RWPE1 (cell line): ENCODE measurements around the gene ITGAX.

ENCODE experiments used
- CTCF ChIA-PET: fragments of 350-600 bp; sonication (Branson Sonifier 250); formaldehyde crosslinking; extraction: SDS; loops from one replicate; lab custom pipeline; 2021; lab: Yijun Ruan, JAX
- POLR2A ChIA-PET: fragments of 400-600 bp; formaldehyde crosslinking; extraction: SDS; loops from one replicate; lab custom pipeline; 2020; ENCODE audit warnings: antibody characterized with exemption; ENCODE audit not compliant: low non-redundant PET; lab: Yijun Ruan, JAX
- DNase-seq: peaks from one replicate; pipeline ENCODE4 v3.0.0; 2012; ENCODE audit warnings: low spot score
- H3K27ac ChIP-seq: fragments of 450-650 bp; 2 replicates; pipeline ENCODE4 v1.5.1; 2017
- CTCF ChIP-seq: fragments of 450-650 bp; conservative IDR thresholded peaks from 2 replicates; pipeline ENCODE4 v1.5.1; 2017; ENCODE audit warnings: low read depth, mild to moderate bottlenecking

ITGAX gene

GRCh38 chr16:31420037-31420436 lies 65.1 kb downstream of the ITGAX start:
- CTCF ChIA-PET, result no interaction called here
- no peak for TF ChIP-seq CTCF
- H3K27ac ChIP-seq, result no peak overlapping the region
- no peak for DNase-seq
- POLR2A ChIA-PET, result interaction anchor here (0.7 kb wide), 1 partner anchor 275 kb away, joined by 3 read pairs; no protein-coding TSS in a partner anchor

GRCh38 chr16:31421587-31421986 lies 66.6 kb downstream of the ITGAX start:
- H3K27ac ChIP-seq, result no peak overlapping the region
- TF ChIP-seq CTCF, result no peak
- DNase-seq, result no peak
- CTCF ChIA-PET, result interaction anchor here (0.6 kb wide), 1 partner anchor 61 kb away, joined by 3 read pairs; no protein-coding TSS in a partner anchor
- POLR2A ChIA-PET, result no interaction called here

- DNase-seq, result no peak
- ChIA-PET POLR2A (no interaction called here), CTCF (no interaction called here)
- H3K27ac ChIP-seq, result no peak overlapping the region
- no peak for TF ChIP-seq CTCF
Observed at GRCh38 chr16:31423241-31423640, 68.3 kb downstream of the ITGAX start.

GRCh38 chr16:31423801-31424200 lies 68.8 kb downstream of the ITGAX start:
- no peak for DNase-seq
- CTCF ChIA-PET, result interaction anchor here (0.6 kb wide), 1 partner anchor 69 kb away, joined by 4 read pairs; no protein-coding TSS in a partner anchor
- TF ChIP-seq CTCF, result no peak
- no peak overlapping the region for H3K27ac ChIP-seq
- POLR2A ChIA-PET, result no interaction called here

GRCh38 chr16:31427441-31428278 lies 72.7 kb downstream of the ITGAX start:
- ChIA-PET CTCF (interaction anchor here (0.5 to 1.1 kb wide), 4 partner anchors 15 to 450 kb away, joined by 3 to 5 read pairs (median 3); partner anchors contain the start of gene ZNF843), POLR2A (no interaction called here)
- no peak overlapping the region for H3K27ac ChIP-seq
- DNase-seq, result peak; percentile 88
- no peak for TF ChIP-seq CTCF

- TF ChIP-seq CTCF, result no peak
- DNase-seq, result no peak
- ChIA-PET POLR2A (interaction anchor here (1.0 kb wide), 1 partner anchor 30 kb away, joined by 4 read pairs; no protein-coding TSS in a partner anchor), CTCF (interaction anchor here (0.6 to 1.1 kb wide), 4 partner anchors 14 to 450 kb away, joined by 3 to 5 read pairs (median 4); partner anchors contain the start of gene ZNF843)
- H3K27ac ChIP-seq, result no peak within 1 kb of the TSS
Observed at GRCh38 chr16:31428279-31428597, 73.3 kb downstream of the ITGAX start, which contains the start of gene COX6A2. Gene COX6A2 (minus strand): TSS chr16:31428360. CDS start chr16:31428325, 35 bp downstream.
